Adipocyte (in vitro differentiated cells): ENCODE measurements around the gene LITAFD.
A peak's percentile ranks its signal among the peaks of the same experiment; 100 is the strongest.
"Not testable (repeated sequence)": the region's sequence is repeated elsewhere in the genome, so short reads cannot be mapped to it uniquely, and the experiment has no call there.

ENCODE experiments used
- DNase-seq: peaks from one replicate; pipeline ENCODE4 v3.0.0-alpha.2; 2015; ENCODE audit warnings: low read depth
- H3K27me3 ChIP-seq: replicated peaks from 2 replicates; pipeline ENCODE4 v1.7.0; 2013; ENCODE audit warnings: mild to moderate bottlenecking, low read length, moderate library complexity; ENCODE audit not compliant: control insufficient read depth, insufficient read depth
- H3K36me3 ChIP-seq: 2 replicates; pipeline ENCODE4 v1.7.0; 2013; ENCODE audit warnings: low read length, mild to moderate bottlenecking, moderate library complexity; ENCODE audit not compliant: control insufficient read depth, insufficient read depth, severe bottlenecking
- H3K4me1 ChIP-seq: 2 replicates; pipeline ENCODE4 v1.7.0; 2013; ENCODE audit warnings: mild to moderate bottlenecking, low read length, moderate library complexity; ENCODE audit not compliant: control insufficient read depth, insufficient read depth
- H3K4me3 ChIP-seq: 2 replicates; pipeline ENCODE4 v1.7.0; 2013; ENCODE audit warnings: mild to moderate bottlenecking, low read length, moderate library complexity
- H3K9ac ChIP-seq: 2 replicates; pipeline ENCODE4 v1.7.0; 2013; ENCODE audit warnings: mild to moderate bottlenecking, low read length, moderate library complexity
- H3K9me3 ChIP-seq: 2 replicates; pipeline ENCODE4 v1.7.0; 2013; ENCODE audit warnings: mild to moderate bottlenecking, low read length, moderate library complexity; ENCODE audit not compliant: control insufficient read depth

LITAFD gene

DNA sequence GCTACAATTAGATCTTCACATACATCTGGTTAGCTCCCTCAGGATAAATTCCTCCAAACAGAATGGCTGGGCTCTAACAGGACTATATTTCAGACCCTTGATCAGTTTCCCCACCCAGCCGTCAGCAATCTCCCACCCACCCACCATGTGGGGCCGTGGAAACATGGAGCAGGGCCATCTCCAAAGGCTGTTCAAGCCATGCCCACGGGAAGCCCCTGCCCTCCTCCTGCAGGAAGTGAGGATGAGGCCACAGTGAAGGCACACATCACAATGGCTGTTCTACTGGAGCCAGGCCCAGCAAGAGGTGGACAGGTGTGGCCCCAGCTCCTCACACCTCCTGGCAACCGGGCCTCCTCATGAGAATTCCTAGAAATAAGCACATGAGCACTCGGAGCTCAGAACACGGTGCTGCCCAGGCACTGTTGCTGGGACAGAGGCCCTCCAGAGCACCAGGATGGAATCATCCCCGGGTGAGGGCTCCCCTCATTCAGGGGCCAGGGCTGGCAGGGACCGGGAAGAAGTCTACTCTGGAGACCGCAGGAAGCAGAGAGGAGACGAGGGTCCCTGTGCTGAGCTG, at the start of gene LITAFD:
LITAFD (plus strand) TSS at position 311 of the 577 bp plus-strand sequence. CDS start 2,005 bp downstream, outside the sequence.
- Histone ChIP-seq H3K36me3 (no peaks in the 10 kb centered on the region), H3K9ac (no peak within 1 kb of the TSS), H3K27me3 (no peaks in the 10 kb centered on the region), H3K4me3 (no peak within 1 kb of the TSS), H3K9me3 (no peaks in the 10 kb centered on the region), H3K4me1 (peaks cover 49% of the 10 kb centered on the region)
- no peak for DNase-seq

DNA sequence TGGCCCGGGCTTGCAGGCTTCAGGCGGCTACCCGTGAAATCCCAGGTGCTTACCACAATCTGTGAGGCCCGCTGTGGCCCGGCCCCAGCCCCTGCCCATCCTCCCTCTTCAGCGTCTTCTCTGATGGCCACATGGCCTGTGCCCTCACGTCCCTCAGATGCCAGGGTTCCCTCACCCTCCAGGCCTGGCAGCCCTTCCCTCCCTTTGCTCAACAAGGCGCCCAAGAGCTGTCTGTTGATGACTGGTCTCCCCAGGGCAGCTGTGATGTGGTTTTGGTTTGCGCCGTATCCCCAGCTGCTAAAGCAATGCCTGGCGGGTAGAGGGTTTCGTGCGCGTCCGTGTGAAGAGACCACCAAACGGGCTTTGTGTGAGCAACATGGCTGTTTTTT, 49.4 kb upstream of the LITAFD start:
- H3K36me3 ChIP-seq = peaks cover 43% of the 10 kb centered on the region
- no peak overlapping the region for H3K4me3 ChIP-seq
- no peak for DNase-seq
- no peaks in the 10 kb centered on the region for H3K9me3 ChIP-seq
- peaks cover 16% of the 10 kb centered on the region for H3K4me1 ChIP-seq
- no peak overlapping the region for H3K9ac ChIP-seq
- no peaks in the 10 kb centered on the region for H3K27me3 ChIP-seq

DNA sequence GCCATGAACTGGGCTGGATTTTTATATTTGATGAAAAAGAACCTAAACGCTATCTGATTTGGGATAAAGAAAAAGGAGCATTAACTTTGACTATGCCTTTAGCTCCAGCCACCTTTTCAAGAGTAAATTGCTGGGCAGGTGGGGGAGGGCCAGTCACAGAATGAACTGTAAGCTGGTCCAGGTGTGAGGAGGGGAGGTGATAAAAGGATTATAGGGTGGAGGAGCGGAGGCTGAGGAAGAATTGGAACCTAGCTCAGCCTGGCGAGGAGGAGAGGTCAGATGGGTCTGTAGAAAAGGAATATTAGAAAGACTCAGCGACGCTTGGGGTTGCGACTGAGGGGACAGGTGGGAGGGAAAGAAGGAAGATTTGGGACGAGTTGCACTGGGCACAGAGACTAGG, 45.4 kb upstream of the LITAFD start:
- not testable (repeated sequence) for H3K4me3 ChIP-seq, DNase-seq, H3K9me3 ChIP-seq

DNA sequence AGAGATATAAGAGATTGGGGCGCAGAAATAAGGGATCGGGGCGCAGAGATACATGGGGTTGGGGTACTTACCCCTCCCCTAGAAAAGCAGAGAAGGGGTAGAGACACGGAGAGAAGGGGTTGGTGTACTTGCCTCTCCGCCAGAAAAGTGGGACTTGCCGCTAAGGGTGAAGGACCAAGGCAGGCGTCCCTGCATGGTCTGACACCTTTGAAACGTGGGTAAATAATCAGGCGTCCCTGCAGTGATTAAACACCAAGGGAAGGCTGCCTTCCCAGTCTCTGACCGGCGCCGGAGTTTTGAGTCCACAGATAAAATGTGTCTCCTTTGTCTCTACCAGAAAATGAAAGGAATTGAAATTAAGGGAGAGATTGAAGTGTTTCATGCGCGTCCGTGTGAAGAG, 44.6 kb upstream of the LITAFD start:
- H3K4me1 ChIP-seq = peaks cover 22% of the 10 kb centered on the region
- H3K9me3 ChIP-seq, DNase-seq, H3K27me3 ChIP-seq, H3K36me3 ChIP-seq, H3K9ac ChIP-seq, H3K4me3 ChIP-seq: not testable (repeated sequence)

More for the DNA sequence above, 45.4 kb upstream of the LITAFD start:
- peaks cover 10% of the 10 kb centered on the region for H3K36me3 ChIP-seq
- H3K27me3 ChIP-seq, H3K9ac ChIP-seq: not testable (repeated sequence)
- peaks cover 16% of the 10 kb centered on the region for H3K4me1 ChIP-seq

DNA sequence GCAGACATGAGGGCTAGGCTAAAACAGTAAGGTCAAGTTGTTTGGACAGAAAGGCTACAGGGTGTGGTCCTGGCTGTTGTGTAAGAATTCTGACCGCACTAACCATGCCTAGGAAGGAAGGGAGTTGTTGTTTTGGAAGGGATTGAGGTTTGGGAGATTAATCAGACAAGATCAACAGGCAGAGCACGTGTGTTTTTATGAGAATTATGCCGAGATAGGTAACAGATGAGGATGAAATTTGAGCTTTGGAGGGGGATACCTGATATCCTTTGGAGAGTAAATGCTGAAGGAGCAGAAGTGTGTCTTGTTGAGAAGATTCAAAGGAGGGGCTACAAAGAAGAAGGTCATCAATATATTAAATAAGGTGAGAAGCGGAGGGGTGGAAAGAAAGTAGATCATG, 40.1 kb upstream of the LITAFD start:
- H3K27me3 ChIP-seq = not testable (repeated sequence)

DNA sequence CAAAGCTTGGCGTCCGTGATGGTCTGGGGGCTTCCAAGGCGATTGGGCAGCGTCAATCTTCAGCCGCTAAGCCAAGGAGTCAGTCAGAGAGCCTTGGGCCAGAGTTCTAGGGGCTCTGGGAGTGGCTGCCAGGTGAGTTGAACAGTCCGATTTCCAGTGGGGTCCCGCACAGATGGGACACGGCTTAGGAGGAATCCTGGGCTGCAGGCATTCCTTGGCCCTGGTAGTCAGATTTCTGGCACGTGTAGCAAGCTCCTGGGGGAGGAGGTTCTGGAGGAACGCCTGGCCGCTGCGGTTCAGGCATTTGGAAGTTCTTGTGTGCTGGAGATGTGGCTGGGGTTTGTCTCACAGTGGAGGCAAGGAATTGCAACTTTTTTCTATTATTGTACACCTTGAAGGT, 38.9 kb upstream of the LITAFD start:
- H3K27me3 ChIP-seq, H3K4me3 ChIP-seq, H3K9ac ChIP-seq, DNase-seq, H3K9me3 ChIP-seq: not testable (repeated sequence)
- peaks cover 12% of the 10 kb centered on the region for H3K4me1 ChIP-seq
- peaks cover 15% of the 10 kb centered on the region for H3K36me3 ChIP-seq

More for the DNA sequence above, 40.1 kb upstream of the LITAFD start:
- not testable (repeated sequence) for DNase-seq, H3K9me3 ChIP-seq, H3K9ac ChIP-seq, H3K36me3 ChIP-seq, H3K4me3 ChIP-seq
- peaks cover 12% of the 10 kb centered on the region for H3K4me1 ChIP-seq

DNA sequence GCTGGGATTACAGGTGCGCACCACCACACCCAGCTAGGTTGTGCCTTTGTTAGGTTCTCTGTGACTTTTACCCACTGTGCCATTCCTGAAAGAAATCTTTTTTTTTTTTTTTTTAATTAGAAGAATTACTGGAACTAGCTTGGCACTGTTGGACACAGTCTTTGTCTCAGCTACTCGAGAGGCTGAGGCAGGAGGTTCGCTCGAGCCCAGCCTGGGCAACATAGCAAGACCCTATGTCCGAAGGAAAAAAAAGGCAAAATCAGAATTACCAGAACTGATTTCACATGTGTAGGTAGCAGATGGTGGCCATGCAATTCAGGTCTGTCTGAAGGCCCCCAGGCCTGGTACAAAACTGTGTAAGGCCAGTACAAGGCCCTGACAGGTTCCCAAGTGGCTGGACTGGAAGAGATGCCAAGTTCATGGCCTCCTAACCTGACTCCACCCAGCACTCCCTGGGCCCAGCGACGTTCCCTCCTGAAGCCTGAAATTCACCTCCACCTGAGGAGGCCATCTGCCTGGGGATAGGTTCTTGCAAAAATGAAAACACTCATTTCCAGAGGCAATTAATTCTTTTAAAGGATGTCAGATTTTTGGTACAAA, 36.4 kb upstream of the LITAFD start:
- Histone ChIP-seq H3K36me3 (peaks cover 33% of the 10 kb centered on the region), H3K27me3 (no peaks in the 10 kb centered on the region)
- DNase-seq = no peak

DNA sequence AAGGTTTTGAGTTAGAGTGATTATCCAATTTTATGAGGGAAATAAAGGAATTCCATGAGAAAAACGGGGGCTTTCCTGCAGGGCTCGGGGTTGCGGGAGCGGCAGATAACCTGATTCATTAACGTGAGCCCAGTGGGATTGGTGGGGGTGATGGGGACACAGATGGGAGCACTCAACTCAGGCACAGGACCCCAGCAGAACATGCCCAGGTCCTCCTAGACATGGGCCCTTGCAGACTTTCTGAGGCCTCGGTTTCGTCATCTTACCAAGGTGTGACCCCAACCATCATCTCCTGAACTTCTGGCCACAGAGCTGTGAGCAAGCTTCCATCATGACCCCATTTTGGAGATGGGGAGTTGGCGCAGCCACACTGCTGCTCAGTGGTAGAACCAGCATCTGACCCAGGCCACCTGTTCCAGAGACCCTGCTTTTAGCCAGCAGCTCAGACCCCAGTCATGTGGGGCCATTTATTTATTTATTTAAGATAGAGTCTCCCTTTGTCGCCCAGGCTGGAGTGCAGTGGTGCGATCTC, 35.7 kb upstream of the LITAFD start:
- Histone ChIP-seq H3K4me3 (no peak overlapping the region), H3K36me3 (peaks cover 37% of the 10 kb centered on the region), H3K4me1 (peaks cover 36% of the 10 kb centered on the region), H3K27me3 (no peaks in the 10 kb centered on the region), H3K9me3 (no peaks in the 10 kb centered on the region), H3K9ac (no peak overlapping the region)
- DNase-seq = no peak

More for the DNA sequence above, 36.4 kb upstream of the LITAFD start:
- Histone ChIP-seq H3K9me3 (no peaks in the 10 kb centered on the region), H3K9ac (no peak overlapping the region), H3K4me3 (no peak overlapping the region), H3K4me1 (peaks cover 35% of the 10 kb centered on the region)

DNA sequence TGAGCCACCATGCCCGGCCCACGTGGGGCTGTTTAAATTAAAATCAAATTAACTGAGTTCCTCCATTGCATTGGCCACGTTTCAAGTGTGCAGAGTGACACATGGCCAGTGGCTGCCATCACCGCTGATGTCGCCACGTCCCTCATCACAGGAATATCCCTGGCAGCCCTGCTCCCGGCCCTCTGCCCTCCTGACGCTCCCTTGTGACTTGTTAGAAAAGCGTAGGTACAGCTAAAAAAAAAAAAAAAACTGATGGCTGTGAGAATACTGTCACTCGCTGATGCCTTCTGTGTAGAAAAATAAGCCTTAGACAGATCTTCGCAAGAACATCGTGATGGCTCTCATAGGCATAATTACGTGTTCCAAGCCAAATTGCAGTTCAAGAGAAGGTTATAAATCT, 35.0 kb upstream of the LITAFD start:
- DNase-seq = no peak
- Histone ChIP-seq H3K36me3 (peaks cover 43% of the 10 kb centered on the region), H3K4me3 (no peak overlapping the region), H3K4me1 (peaks cover 35% of the 10 kb centered on the region), H3K9me3 (no peaks in the 10 kb centered on the region), H3K27me3 (no peaks in the 10 kb centered on the region), H3K9ac (no peak overlapping the region)

DNA sequence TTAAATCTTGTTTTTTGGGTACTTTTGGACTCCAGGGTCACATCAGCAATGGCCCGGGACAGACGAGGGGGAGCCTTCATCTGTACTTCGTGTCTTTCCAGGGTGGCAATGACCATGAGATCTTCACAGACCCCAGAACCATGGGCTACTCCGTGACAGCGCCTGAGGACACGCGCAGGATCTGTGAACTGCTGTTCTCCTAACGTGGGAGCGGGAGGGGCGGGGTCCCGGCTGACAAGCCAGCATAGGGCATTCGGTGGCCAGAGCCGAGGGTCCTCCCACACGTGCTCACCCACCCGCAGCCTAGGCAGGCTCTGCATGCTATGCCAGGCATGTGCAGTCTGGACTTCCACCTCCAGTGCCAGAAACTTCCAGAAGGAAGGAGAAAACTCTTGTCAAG, 34.5 kb upstream of the LITAFD start:
- no peak for DNase-seq
- H3K9me3 ChIP-seq = no peaks in the 10 kb centered on the region
- H3K27me3 ChIP-seq = no peaks in the 10 kb centered on the region
- H3K4me1 ChIP-seq = peaks cover 30% of the 10 kb centered on the region
- H3K36me3 ChIP-seq = peaks cover 47% of the 10 kb centered on the region
- no peak overlapping the region for H3K9ac ChIP-seq
- H3K4me3 ChIP-seq = no peak overlapping the region

DNA sequence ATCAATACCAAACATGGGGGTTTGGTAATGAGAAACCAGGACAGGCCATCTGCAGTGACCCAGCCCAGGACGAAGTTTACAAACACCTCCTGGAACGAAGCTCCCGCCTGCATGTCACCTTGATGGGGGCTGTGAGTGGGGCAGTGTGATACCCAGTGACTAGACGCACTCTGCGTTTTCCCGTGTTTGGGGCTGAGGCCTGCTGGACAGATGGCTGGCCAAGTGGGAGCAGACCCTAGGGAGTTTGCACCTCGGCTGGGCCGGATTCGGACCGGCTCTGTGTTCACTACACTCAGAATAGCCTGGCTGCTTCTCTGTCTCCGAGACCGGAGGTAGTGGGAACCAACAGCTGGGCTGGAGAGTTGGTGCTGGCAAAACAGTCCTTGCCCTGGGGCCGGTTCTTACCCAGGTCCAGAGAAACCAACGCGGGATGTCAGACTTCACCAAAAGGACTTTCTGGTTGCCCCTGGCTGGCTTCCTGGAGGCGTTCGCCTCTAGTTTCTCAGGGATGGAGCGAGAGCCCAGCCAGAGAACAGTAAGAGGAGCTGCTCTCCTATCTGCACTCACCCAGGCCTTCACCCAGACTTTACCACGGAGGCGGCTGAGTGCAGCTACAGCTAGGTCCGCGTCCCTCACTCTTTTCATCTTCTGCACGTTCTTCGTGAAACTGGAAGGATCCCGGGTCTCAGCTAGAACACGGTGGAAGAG, 33.8 kb upstream of the LITAFD start:
- peak overlapping the region; percentile 14 for H3K9ac ChIP-seq
- H3K4me3 ChIP-seq = no peak overlapping the region
- H3K9me3 ChIP-seq = no peaks in the 10 kb centered on the region
- H3K27me3 ChIP-seq = no peaks in the 10 kb centered on the region
- H3K36me3 ChIP-seq = peaks cover 53% of the 10 kb centered on the region
- H3K4me1 ChIP-seq = peaks cover 25% of the 10 kb centered on the region
- DNase-seq = no peak
